IMR-90 (cell line): ENCODE data around the gene EFHC2. TPM values are rescaled to one million over a fixed set of nuclear protein-coding genes. Genes with fewer than 3 reads are reported as not detected.

Experiments
- ATAC-seq: fragments of 200-7000 bp; cut with Tn5 transposase; 2 replicates; pipeline ENCODE4 v1.9.1; 2020; ENCODE audit warnings: low read depth, mild to moderate bottlenecking, moderate library complexity
- BruUV-seq: library from RNA; stranded (reverse); fragments of 400-500 nt; replicated peaks from 2 replicates; lab custom pipeline; 2021; lab: Mats Ljungman, UMichigan
- CTCF ChIA-PET: fragments of 300-600 bp; formaldehyde crosslinking; extraction: SDS; loops from one replicate; lab custom pipeline; 2021; ENCODE audit warnings: antibody characterized with exemption; lab: Yijun Ruan, JAX
- POLR2A ChIA-PET: fragments of 300-600 bp; sonication (Branson Sonifier 250); formaldehyde crosslinking; loops from one replicate; lab custom pipeline; 2022; ENCODE audit warnings: antibody characterized with exemption; ENCODE audit not compliant: unreplicated experiment; lab: Charles Lee
- DNase-seq: peaks from one replicate; pipeline ENCODE4 v3.0.0; 2013
- H2AFZ ChIP-seq: replicated peaks from 2 replicates; pipeline ENCODE3; 2013; ENCODE audit warnings: low read length, mild to moderate bottlenecking; ENCODE audit not compliant: poor library complexity
- H2AK5ac ChIP-seq: 2 replicates; pipeline ENCODE4 v1.6.1; 2013; ENCODE audit warnings: low read depth, low read length, inconsistent platforms
- H2AK9ac ChIP-seq: replicated peaks from 2 replicates; pipeline ENCODE3; 2013; ENCODE audit warnings: mild to moderate bottlenecking, low read depth, low read length, moderate library complexity; ENCODE audit not compliant: poor library complexity
- H2BK120ac ChIP-seq: 2 replicates; pipeline ENCODE4 v1.6.1; 2013; ENCODE audit warnings: low read depth, low read length, inconsistent platforms
- H2BK15ac ChIP-seq: 3 replicates; pipeline ENCODE4 v1.6.1; 2013; ENCODE audit warnings: low read depth, low read length, inconsistent platforms
- H2BK20ac ChIP-seq: 2 replicates; pipeline ENCODE4 v1.6.1; 2013; ENCODE audit warnings: low read depth, mild to moderate bottlenecking, inconsistent platforms, low read length, moderate library complexity
- H2BK5ac ChIP-seq: 2 replicates; pipeline ENCODE4 v1.6.1; 2013; ENCODE audit warnings: mild to moderate bottlenecking, low read depth, low read length, inconsistent platforms; ENCODE audit not compliant: poor library complexity, severe bottlenecking
- H3K14ac ChIP-seq: replicated peaks from 2 replicates; pipeline ENCODE4 v1.6.1; 2013; ENCODE audit warnings: low read depth, low read length, inconsistent platforms
- H3K18ac ChIP-seq: 2 replicates; pipeline ENCODE4 v1.6.1; 2013; ENCODE audit warnings: low read depth, low read length, control low read depth
- H3K23ac ChIP-seq: 2 replicates; pipeline ENCODE4 v1.6.1; 2013; ENCODE audit warnings: low read depth, low read length, inconsistent platforms
- H3K27ac ChIP-seq: 2 replicates; pipeline ENCODE4 v1.5.1; 2013; ENCODE audit warnings: mild to moderate bottlenecking, control low read depth, low read length; ENCODE audit not compliant: insufficient read depth
- H3K27me3 ChIP-seq: 2 replicates; pipeline ENCODE4 v1.6.1; 2013; ENCODE audit warnings: low read length; ENCODE audit not compliant: control insufficient read depth, insufficient read depth
- H3K36me3 ChIP-seq: 2 replicates; pipeline ENCODE4 v1.6.1; 2013; ENCODE audit warnings: low read length, mixed read lengths; ENCODE audit not compliant: control insufficient read depth, insufficient read depth
- H3K4ac ChIP-seq: 2 replicates; pipeline ENCODE4 v1.6.1; 2013; ENCODE audit warnings: low read depth, low read length, inconsistent platforms
- H3K4me1 ChIP-seq: 2 replicates; pipeline ENCODE4 v1.6.1; 2013; ENCODE audit warnings: low read length, mixed read lengths; ENCODE audit not compliant: control insufficient read depth, insufficient read depth
- H3K4me2 ChIP-seq: 2 replicates; pipeline ENCODE4 v1.6.1; 2013; ENCODE audit warnings: low read depth, mild to moderate bottlenecking, control low read depth, low read length, moderate library complexity
- H3K4me3 ChIP-seq: 2 replicates; pipeline ENCODE4 v1.5.1; 2013; ENCODE audit warnings: low read depth, mild to moderate bottlenecking, control low read depth, low read length, moderate library complexity; ENCODE audit not compliant: insufficient read depth
- H3K56ac ChIP-seq: 2 replicates; pipeline ENCODE4 v1.6.1; 2013; ENCODE audit warnings: low read length, inconsistent platforms; ENCODE audit not compliant: insufficient read depth; ENCODE audit errors: extremely low read depth
- H3K79me1 ChIP-seq, 2 experiments: 2 replicates each; pipeline ENCODE4 v1.6.1; 2013; ENCODE audit warnings: low read length in 2 of 2, inconsistent platforms in 1 of 2, low read depth in 1 of 2
- H3K9ac ChIP-seq: 2 replicates; pipeline ENCODE4 v1.6.1; 2013; ENCODE audit warnings: low read depth, low read length, control low read depth
- H3K9me1 ChIP-seq: 2 replicates; pipeline ENCODE4 v1.6.1; 2013; ENCODE audit warnings: low read length, inconsistent platforms; ENCODE audit not compliant: insufficient read depth
- H3K9me3 ChIP-seq: 2 replicates; pipeline ENCODE4 v1.6.1; 2013; ENCODE audit warnings: low read length; ENCODE audit not compliant: control insufficient read depth, insufficient read depth
- H4K20me1 ChIP-seq: 2 replicates; pipeline ENCODE4 v1.6.1; 2013; ENCODE audit warnings: low read length, inconsistent platforms; ENCODE audit not compliant: insufficient read depth
- H4K5ac ChIP-seq: 2 replicates; pipeline ENCODE4 v1.6.1; 2013; ENCODE audit warnings: mild to moderate bottlenecking, low read depth, low read length, control low read depth
- H4K8ac ChIP-seq, 2 experiments: 2 replicates each; pipeline ENCODE4 v1.6.1; 2013; ENCODE audit warnings: low read depth in 2 of 2, low read length in 2 of 2, control low read depth in 1 of 2, inconsistent platforms in 1 of 2
- H4K91ac ChIP-seq: 2 replicates; pipeline ENCODE4 v1.6.1; 2013; ENCODE audit warnings: low read depth, low read length, inconsistent platforms; ENCODE audit not compliant: insufficient read depth
- BHLHE40 ChIP-seq: fragments of 150-350 bp; IDR thresholded peaks from 2 replicates; pipeline ENCODE4 v1.6.1; 2016; ENCODE audit warnings: mild to moderate bottlenecking, low read depth, low read length
- CEBPB ChIP-seq: IDR thresholded peaks from 2 replicates; pipeline ENCODE4 v1.6.1; 2012; ENCODE audit warnings: low read depth, low read length, improper control_type of control experiment
- CHD1 ChIP-seq: IDR thresholded peaks from 2 replicates; pipeline ENCODE4 v1.6.1; 2012; ENCODE audit warnings: low read depth, low read length, improper control_type of control experiment
- ELK1 ChIP-seq: fragments of 150-350 bp; IDR thresholded peaks from 2 replicates; pipeline ENCODE4 v1.6.1; 2016; ENCODE audit warnings: low read depth, mild to moderate bottlenecking, low read length, moderate library complexity, borderline replicate concordance
- FOS ChIP-seq: fragments of 150-350 bp; IDR thresholded peaks from 2 replicates; pipeline ENCODE4 v1.6.1; 2016; ENCODE audit warnings: low read depth, low read length
- MAFK ChIP-seq: IDR thresholded peaks from 2 replicates; pipeline ENCODE4 v1.6.1; 2012; ENCODE audit warnings: low read depth, low read length, improper control_type of control experiment
- MAZ ChIP-seq: IDR thresholded peaks from 2 replicates; pipeline ENCODE4 v1.6.1; 2012; ENCODE audit warnings: low read depth, mild to moderate bottlenecking, low read length, improper control_type of control experiment, moderate library complexity, borderline replicate concordance
- MXI1 ChIP-seq: IDR thresholded peaks from 2 replicates; pipeline ENCODE4 v1.6.1; 2012; ENCODE audit warnings: low read depth, mild to moderate bottlenecking, low read length, moderate library complexity, borderline replicate concordance
- NFE2L2 ChIP-seq: fragments of 150-350 bp; IDR thresholded peaks from 2 replicates; pipeline ENCODE4 v1.6.1; 2016; ENCODE audit warnings: low read depth, mild to moderate bottlenecking, low read length
- POLR2A ChIP-seq: IDR thresholded peaks from 2 replicates; pipeline ENCODE4 v1.6.1; 2012; ENCODE audit warnings: mild to moderate bottlenecking, low read depth, low read length
- RAD21 ChIP-seq: IDR thresholded peaks from 2 replicates; pipeline ENCODE4 v1.6.1; 2012; ENCODE audit warnings: low read length, improper control_type of control experiment
- RCOR1 ChIP-seq: IDR thresholded peaks from 2 replicates; pipeline ENCODE4 v1.6.1; 2012; ENCODE audit warnings: mild to moderate bottlenecking, low read length, improper control_type of control experiment; ENCODE audit not compliant: insufficient replicate concordance
- RFX5 ChIP-seq: IDR thresholded peaks from 2 replicates; pipeline ENCODE4 v1.8.0; 2012; ENCODE audit warnings: low read depth, mild to moderate bottlenecking, low read length, moderate library complexity
- SMC3 ChIP-seq: fragments of 150-350 bp; IDR thresholded peaks from 2 replicates; pipeline ENCODE4 v1.6.1; 2016; ENCODE audit warnings: low read depth, mild to moderate bottlenecking, antibody characterized with exemption, low read length, moderate library complexity
- WGBS, 2 experiments: methylation state at CpG; one replicate each; pipeline versions ENCODE4 v1.1.5 to v1.1.7; 2013; ENCODE audit warnings: missing lambda C conversion rate in 2 of 2; ENCODE audit not compliant: insufficient read length in 1 of 2; ENCODE audit errors: extremely low coverage in 2 of 2; 5-methylcytosine and 5-hydroxymethylcytosine counted together
- dilution Hi-C: fragments of 300-500 bp; cut with HindIII; formaldehyde crosslinking; loops from one replicate; pipeline ENCODE4 v1.14.3; 2018; ENCODE audit warnings: low sequenced_read_pairs; ENCODE audit not compliant: unreplicated experiment
- in situ Hi-C: fragments of 300-500 bp; cut with MboI; formaldehyde crosslinking; loops from 3 replicates; pipeline ENCODE4 v1.14.3; 2019; ENCODE audit warnings: low sequenced_read_pairs, inconsistent platforms, mixed read lengths
- intact Hi-C: fragments of 100-400 bp; cut with micrococcal nuclease; formaldehyde crosslinking; loops from 2 replicates; pipeline ENCODE4 v1.10.0; 2022
- polyA plus RNA-seq, 3 experiments: library from polyadenylated mRNA; depleted of rRNA; stranded (reverse); fragments of >200 nt; gene quantifications; 2 replicates each; pipeline ENCODE4 v1.2.3, GENCODE V29; 2012; ENCODE audit warnings: low replicate concordance in 1 of 3
- total RNA-seq: library from RNA; depleted of rRNA; stranded (reverse); fragments of >200 nt; gene quantifications from 2 replicates; pipeline ENCODE4 v1.2.3, GENCODE V29; 2012
- TF ChIP-seq, protein P1 (sequence below): fragments of 150-350 bp; IDR thresholded peaks from 2 replicates; pipeline ENCODE4 v1.6.1; 2017; ENCODE audit warnings: mild to moderate bottlenecking, antibody characterized with exemption, low read length, low read depth
- TF ChIP-seq, protein P2 (sequence below): conservative IDR thresholded peaks from 2 replicates; pipeline ENCODE4 v1.5.1; 2012; ENCODE audit warnings: mild to moderate bottlenecking, low read depth, low read length, improper control_type of control experiment

Gene EFHC2
- total and polyA plus RNA-seq, 2 of the 4 experiments (the other 2 are of a cell fraction), result 0.18 to 0.24 TPM

- H3K4me3 ChIP-seq, result no peak overlapping the region
- no peak overlapping the region for H4K5ac ChIP-seq
- H2BK5ac ChIP-seq, result no peak overlapping the region
- no peak overlapping the region for H2AFZ ChIP-seq
- no peak overlapping the region for H3K14ac ChIP-seq
- H2BK15ac ChIP-seq, result no peak overlapping the region
- H3K4me1 ChIP-seq, result no peaks in the 10 kb centered on the region
- no peak overlapping the region for H2AK5ac ChIP-seq
- dilution Hi-C loops, result no loop called here
- no peak overlapping the region for H3K9ac ChIP-seq
- no peak overlapping the region for H2BK120ac ChIP-seq
- H3K4ac ChIP-seq, result no peak overlapping the region
- H3K27ac ChIP-seq, result no peak overlapping the region
- POLR2A ChIA-PET, result no interaction called here
- BruUV-seq, result no TSS peak
- no peak overlapping the region for H3K18ac ChIP-seq
- no peak overlapping the region for H3K4me2 ChIP-seq
- in situ Hi-C loops, result no loop called here
- CTCF ChIA-PET, result no interaction called here
- no peak overlapping the region for H4K91ac ChIP-seq
- H4K20me1 ChIP-seq, result no peaks in the 10 kb centered on the region
- peaks cover 10% of the 10 kb centered on the region for H3K27me3 ChIP-seq
- H3K56ac ChIP-seq, result no peak overlapping the region
- no peak overlapping the region for H2BK20ac ChIP-seq
- no peaks in the 10 kb centered on the region for H3K36me3 ChIP-seq
- intact Hi-C loops, result no loop called here
- ATAC-seq (no peak), DNase-seq (peak; percentile 2)
- H3K9me1 ChIP-seq, result no peaks in the 10 kb centered on the region
- H3K9me3 ChIP-seq, result no peaks in the 10 kb centered on the region
- WGBS, 2 experiments, result no CpG with 5 or more reads among the region's 1 CpG
- no peak overlapping the region for H4K8ac ChIP-seq
- H3K23ac ChIP-seq, result no peak overlapping the region
- no peak overlapping the region for H2AK9ac ChIP-seq
- TF ChIP-seq RFX5 (no peak), FOS (no peak), RCOR1 (no peak), CHD1 (no peak), SMC3 (no peak), MAFK (no peak), MXI1 (no peak), CEBPB (no peak), BHLHE40 (no peak), RAD21 (no peak), POLR2A (no peak), ELK1 (no peak), NFE2L2 (no peak), MAZ (no peak)
- TF ChIP-seq, protein P1, sequence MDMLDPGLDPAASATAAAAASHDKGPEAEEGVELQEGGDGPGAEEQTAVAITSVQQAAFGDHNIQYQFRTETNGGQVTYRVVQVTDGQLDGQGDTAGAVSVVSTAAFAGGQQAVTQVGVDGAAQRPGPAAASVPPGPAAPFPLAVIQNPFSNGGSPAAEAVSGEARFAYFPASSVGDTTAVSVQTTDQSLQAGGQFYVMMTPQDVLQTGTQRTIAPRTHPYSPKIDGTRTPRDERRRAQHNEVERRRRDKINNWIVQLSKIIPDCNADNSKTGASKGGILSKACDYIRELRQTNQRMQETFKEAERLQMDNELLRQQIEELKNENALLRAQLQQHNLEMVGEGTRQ, result no peak
- TF ChIP-seq, protein P2, sequence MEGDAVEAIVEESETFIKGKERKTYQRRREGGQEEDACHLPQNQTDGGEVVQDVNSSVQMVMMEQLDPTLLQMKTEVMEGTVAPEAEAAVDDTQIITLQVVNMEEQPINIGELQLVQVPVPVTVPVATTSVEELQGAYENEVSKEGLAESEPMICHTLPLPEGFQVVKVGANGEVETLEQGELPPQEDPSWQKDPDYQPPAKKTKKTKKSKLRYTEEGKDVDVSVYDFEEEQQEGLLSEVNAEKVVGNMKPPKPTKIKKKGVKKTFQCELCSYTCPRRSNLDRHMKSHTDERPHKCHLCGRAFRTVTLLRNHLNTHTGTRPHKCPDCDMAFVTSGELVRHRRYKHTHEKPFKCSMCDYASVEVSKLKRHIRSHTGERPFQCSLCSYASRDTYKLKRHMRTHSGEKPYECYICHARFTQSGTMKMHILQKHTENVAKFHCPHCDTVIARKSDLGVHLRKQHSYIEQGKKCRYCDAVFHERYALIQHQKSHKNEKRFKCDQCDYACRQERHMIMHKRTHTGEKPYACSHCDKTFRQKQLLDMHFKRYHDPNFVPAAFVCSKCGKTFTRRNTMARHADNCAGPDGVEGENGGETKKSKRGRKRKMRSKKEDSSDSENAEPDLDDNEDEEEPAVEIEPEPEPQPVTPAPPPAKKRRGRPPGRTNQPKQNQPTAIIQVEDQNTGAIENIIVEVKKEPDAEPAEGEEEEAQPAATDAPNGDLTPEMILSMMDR, result no peak
- no peaks in the 10 kb centered on the region for H3K79me1 ChIP-seq
Observed at GRCh38 chrX:44152852-44153251, 190.6 kb downstream of the EFHC2 start.
